Activated T-helper 1 cell treated with anti-CD3 and anti-CD28 coated beads, Interleukin-12 subunit alpha, Interleukin-12 subunit beta, Interleukin-2, Interleukin-4 antibody, amounts not matched to agents 30 ng/mL and 10 ng/mL and 1 ng/mL, durations not matched to agents 14 hours and 24 hours and 36 hours (primary cell): ENCODE results near the gene EXD3. TPM values are rescaled to one million over a fixed set of nuclear protein-coding genes. Genes with fewer than 3 reads are reported as not detected.
"Not testable (repeated sequence)": the region's sequence is repeated elsewhere in the genome, so short reads cannot be mapped to it uniquely, and the experiment has no call there.

ENCODE experiments used
- DNase-seq: peaks from one replicate; pipeline ENCODE4 v3.0.0; 2021; ENCODE audit warnings: low spot score
- H3K27ac Mint-ChIP-seq: one replicate; pipeline ENCODE4 v1.8.0; 2021; ENCODE audit warnings: mild to moderate bottlenecking, mixed read lengths
- H3K27me3 Mint-ChIP-seq: one replicate; pipeline ENCODE4 v1.8.0; 2022; ENCODE audit warnings: mild to moderate bottlenecking, moderate library complexity, mixed read lengths; ENCODE audit not compliant: insufficient read depth
- H3K36me3 Mint-ChIP-seq: one replicate; pipeline ENCODE4 v1.8.0; 2021; ENCODE audit warnings: low read depth, mixed read lengths
- H3K4me1 Mint-ChIP-seq: one replicate; pipeline ENCODE4 v1.8.0; 2021; ENCODE audit warnings: low read depth, mixed read lengths
- H3K4me3 Mint-ChIP-seq: one replicate; pipeline ENCODE4 v1.8.0; 2021; ENCODE audit warnings: mild to moderate bottlenecking, moderate library complexity, mixed read lengths
- H3K9me3 Mint-ChIP-seq: one replicate; pipeline ENCODE4 v1.8.0; 2021; ENCODE audit warnings: mixed read lengths
- intact Hi-C: fragments of 100-400 bp; cut with micrococcal nuclease; formaldehyde crosslinking; loops from one replicate; pipeline ENCODE4 v1.15.1; 2024
- total RNA-seq: library from RNA; stranded (reverse); gene quantifications from 2 replicates; pipeline ENCODE4 v1.2.3, GENCODE V29; 2022

EXD3 gene
- total RNA-seq, 1 donor from 2014 or later, result 4.8 TPM

DNA sequence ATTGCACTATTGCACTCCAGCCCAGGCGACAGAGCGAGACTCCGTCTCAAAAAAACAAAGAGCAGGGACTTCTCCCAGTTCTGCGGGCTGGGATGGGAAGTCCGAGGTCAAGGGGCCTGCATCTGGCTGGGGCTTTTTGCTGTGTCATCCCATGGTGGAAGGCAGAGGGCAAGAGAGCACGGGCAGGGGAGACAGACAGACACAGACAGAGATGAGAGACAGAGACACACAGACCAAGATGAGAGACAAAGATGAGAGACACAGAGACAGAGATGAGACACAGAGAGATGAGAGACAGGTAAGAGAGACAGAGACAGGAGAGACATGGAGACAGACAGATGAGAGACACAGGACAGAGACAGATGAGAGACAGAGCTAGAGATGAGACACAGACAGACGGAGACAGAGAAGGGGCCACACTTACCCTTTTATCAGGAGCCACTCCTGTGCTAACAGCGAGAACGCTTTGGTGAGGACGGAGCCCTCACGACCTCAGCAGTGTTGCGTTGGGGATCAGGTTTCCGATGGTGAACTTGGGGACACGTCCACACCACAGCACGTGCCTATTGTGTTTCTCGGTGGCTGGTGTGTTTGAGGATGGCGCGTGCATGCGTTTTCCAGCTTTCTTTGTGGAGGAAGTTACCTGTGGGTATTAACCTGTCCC, 154.3 kb downstream of the EXD3 start:
- no peak overlapping the region for H3K27ac Mint-ChIP-seq
- no peaks in the 10 kb centered on the region for H3K9me3 Mint-ChIP-seq
- H3K36me3 Mint-ChIP-seq, result peaks cover 11% of the 10 kb centered on the region
- H3K4me1 Mint-ChIP-seq, result peaks cover 5% of the 10 kb centered on the region
- no peak overlapping the region for H3K4me3 Mint-ChIP-seq
- DNase-seq, result no peak
- no peaks in the 10 kb centered on the region for H3K27me3 Mint-ChIP-seq
- intact Hi-C loops, result no loop called here

DNA sequence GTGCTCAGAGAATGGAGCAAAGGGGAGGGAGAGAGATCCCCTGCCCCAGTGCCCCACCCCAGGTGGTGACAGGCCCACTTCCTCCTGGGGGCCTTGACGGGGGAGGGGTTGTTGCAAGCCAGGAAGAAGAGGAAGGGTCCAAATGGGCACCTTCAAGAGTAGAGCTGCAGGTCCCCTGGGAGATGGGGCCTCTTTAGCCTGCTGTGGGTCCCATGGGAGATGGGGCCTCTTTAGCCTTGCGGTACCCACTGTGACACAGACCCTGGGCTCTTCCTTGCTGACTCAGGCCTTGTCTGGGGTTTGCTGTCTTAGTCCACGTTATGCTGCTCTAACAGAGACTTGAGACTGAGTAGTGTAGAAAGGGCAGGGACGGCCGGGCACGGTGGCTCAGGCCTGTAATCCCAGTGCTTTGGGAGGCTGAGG, 155.0 kb downstream of the EXD3 start:
- DNase-seq, result no peak
- H3K4me1 Mint-ChIP-seq, result peaks cover 5% of the 10 kb centered on the region
- H3K9me3 Mint-ChIP-seq, result no peaks in the 10 kb centered on the region
- no peak overlapping the region for H3K27ac Mint-ChIP-seq
- H3K36me3 Mint-ChIP-seq, result peaks cover 11% of the 10 kb centered on the region
- H3K27me3 Mint-ChIP-seq, result no peaks in the 10 kb centered on the region
- intact Hi-C loops, result no loop called here
- H3K4me3 Mint-ChIP-seq, result no peak overlapping the region

GRCh38 chr9:137266585-137267453, 156.1 kb downstream of the EXD3 start:
- DNase-seq, result no peak
- Mint-ChIP-seq H3K36me3 (peaks cover 12% of the 10 kb centered on the region), H3K27ac (no peak overlapping the region), H3K9me3 (no peaks in the 10 kb centered on the region), H3K27me3 (no peaks in the 10 kb centered on the region), H3K4me1 (peaks cover 5% of the 10 kb centered on the region), H3K4me3 (no peak overlapping the region)
- intact Hi-C loops, result no loop called here

GRCh38 chr9:137266162-137266527, 156.8 kb downstream of the EXD3 start:
- H3K9me3 Mint-ChIP-seq, result no peaks in the 10 kb centered on the region
- no peak for DNase-seq
- peaks cover 12% of the 10 kb centered on the region for H3K36me3 Mint-ChIP-seq
- no peaks in the 10 kb centered on the region for H3K27me3 Mint-ChIP-seq
- H3K27ac Mint-ChIP-seq, result no peak overlapping the region
- H3K4me1 Mint-ChIP-seq, result peaks cover under 1% of the 10 kb centered on the region
- intact Hi-C loops, result no loop called here
- no peak overlapping the region for H3K4me3 Mint-ChIP-seq

GRCh38 chr9:137265496-137266161, 157.3 kb downstream of the EXD3 start:
- H3K36me3 Mint-ChIP-seq, result peaks cover 12% of the 10 kb centered on the region
- H3K27ac Mint-ChIP-seq, result no peak overlapping the region
- no peaks in the 10 kb centered on the region for H3K4me1 Mint-ChIP-seq
- intact Hi-C loops, result no loop called here
- H3K27me3 Mint-ChIP-seq, result no peaks in the 10 kb centered on the region
- no peak for DNase-seq
- no peak overlapping the region for H3K4me3 Mint-ChIP-seq
- no peaks in the 10 kb centered on the region for H3K9me3 Mint-ChIP-seq

DNA sequence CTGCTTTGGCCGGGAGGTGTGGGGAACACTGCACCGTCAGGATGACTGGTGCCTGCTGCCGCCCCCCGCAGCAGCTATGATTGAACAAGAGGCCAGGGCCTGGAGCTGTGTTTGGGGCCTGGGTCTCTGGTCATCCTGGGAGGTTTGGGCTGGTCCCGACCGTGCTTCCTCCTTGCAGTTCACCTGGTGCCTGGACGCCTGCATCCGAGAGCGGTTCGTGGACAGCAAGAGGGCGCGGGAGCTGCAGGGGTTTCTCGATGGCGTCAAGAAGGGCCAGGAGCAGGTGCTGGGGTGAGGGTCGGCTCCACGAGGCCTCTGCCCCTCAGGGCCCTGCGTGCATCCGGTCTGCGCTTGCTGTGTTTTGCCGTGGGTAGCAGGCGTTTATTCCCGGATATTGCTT, 158.9 kb downstream of the EXD3 start:
- H3K4me1 Mint-ChIP-seq, result no peaks in the 10 kb centered on the region
- DNase-seq, result no peak
- H3K4me3 Mint-ChIP-seq, result no peak overlapping the region
- no peak overlapping the region for H3K27ac Mint-ChIP-seq
- peaks cover 15% of the 10 kb centered on the region for H3K36me3 Mint-ChIP-seq
- H3K9me3 Mint-ChIP-seq, result no peaks in the 10 kb centered on the region
- H3K27me3 Mint-ChIP-seq, result no peaks in the 10 kb centered on the region
- intact Hi-C loops, result no loop called here

GRCh38 chr9:137263506-137263905, 159.5 kb downstream of the EXD3 start:
- H3K27ac Mint-ChIP-seq, result no peak overlapping the region

DNA sequence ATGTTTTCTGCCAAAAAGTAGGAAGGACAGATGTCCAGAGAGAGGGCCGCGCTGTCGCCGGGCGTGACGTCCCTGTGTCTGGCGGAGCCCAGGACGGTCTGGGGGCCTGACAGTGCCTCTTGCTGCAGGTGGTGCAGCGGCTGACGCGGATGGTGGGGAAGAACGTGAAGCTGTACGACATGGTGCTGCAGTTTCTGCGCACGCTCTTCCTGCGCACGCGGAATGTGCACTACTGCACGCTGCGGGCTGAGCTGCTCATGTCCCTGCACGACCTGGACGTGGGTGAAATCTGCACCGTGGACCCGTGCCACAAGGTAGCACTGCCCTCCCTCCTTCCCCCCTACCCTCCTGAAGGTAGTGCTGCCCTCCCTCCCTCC, 160.1 kb downstream of the EXD3 start:
- no peaks in the 10 kb centered on the region for H3K4me1 Mint-ChIP-seq
- intact Hi-C loops, result no loop called here
- no peaks in the 10 kb centered on the region for H3K9me3 Mint-ChIP-seq
- H3K27me3 Mint-ChIP-seq, result no peaks in the 10 kb centered on the region
- H3K27ac Mint-ChIP-seq, result no peak overlapping the region
- DNase-seq, result no peak
- H3K36me3 Mint-ChIP-seq, result peaks cover 15% of the 10 kb centered on the region
- H3K4me3 Mint-ChIP-seq, result no peak overlapping the region

More at GRCh38 chr9:137263506-137263905, 159.5 kb downstream of the EXD3 start:
- intact Hi-C loops, result no loop called here
- DNase-seq, result no peak
- Mint-ChIP-seq H3K4me3 (no peak overlapping the region), H3K9me3 (no peaks in the 10 kb centered on the region), H3K4me1 (no peaks in the 10 kb centered on the region), H3K27me3 (no peaks in the 10 kb centered on the region), H3K36me3 (peaks cover 17% of the 10 kb centered on the region)

- DNase-seq, H3K27ac Mint-ChIP-seq, H3K4me3 Mint-ChIP-seq, intact Hi-C loops, H3K9me3 Mint-ChIP-seq, H3K27me3 Mint-ChIP-seq, H3K4me1 Mint-ChIP-seq: not testable (repeated sequence)
- peaks cover 12% of the 10 kb centered on the region for H3K36me3 Mint-ChIP-seq
These were observed 160.6 kb downstream of the EXD3 start for GRCh38 chr9:137262173-137262908.

Other genes with a start within 250 kb of the EXD3 start
- gene ANAPC2, start 234.6 kb downstream of the EXD3 start, total RNA-seq, result 62.5 and 63.6 TPM in 2 replicates
- 101 and 105 TPM in 2 replicates for gene SSNA1, start 234.5 kb downstream of the EXD3 start, total RNA-seq
- 15.6 and 17.2 TPM in 2 replicates for gene TPRN, start 222.4 kb downstream of the EXD3 start, total RNA-seq
- 40.5 and 41.5 TPM in 2 replicates for gene TMEM203, start 217.5 kb downstream of the EXD3 start, total RNA-seq
- gene NDOR1, start 217.5 kb downstream of the EXD3 start, total RNA-seq, result 42.4 and 48.9 TPM in 2 replicates
- gene RNF208, start 200.9 kb downstream of the EXD3 start, total RNA-seq, result 9.3 and 11.0 TPM in 2 replicates
- 0.49 and 0.60 TPM in 2 replicates for gene CYSRT1, start 198.0 kb downstream of the EXD3 start, total RNA-seq
- 0.29 TPM in 1 of 2 replicates, not detected in the other for gene RNF224, start 195.7 kb downstream of the EXD3 start, total RNA-seq
- not detected in 2 replicates for gene SLC34A3, start 192.3 kb downstream of the EXD3 start, total RNA-seq
- 277 and 280 TPM in 2 replicates for gene TUBB4B, start 181.9 kb downstream of the EXD3 start, total RNA-seq
- gene STPG3, start 171.9 kb downstream of the EXD3 start, total RNA-seq, result 1.2 and 1.8 TPM in 2 replicates
- gene NELFB, start 167.8 kb downstream of the EXD3 start, total RNA-seq, result 70.8 and 72.1 TPM in 2 replicates
- gene TOR4A, start 145.4 kb downstream of the EXD3 start, total RNA-seq, result 11.6 and 11.7 TPM in 2 replicates
- gene NRARP, start 120.9 kb downstream of the EXD3 start, total RNA-seq, result 15.2 and 15.4 TPM in 2 replicates
- 0.49 and 0.54 TPM in 2 replicates for gene NOXA1, start 231 bp upstream of the EXD3 start, total RNA-seq
- not detected in 2 replicates for gene ENTPD8, start 18.2 kb upstream of the EXD3 start, total RNA-seq
- gene NSMF, start 36.2 kb upstream of the EXD3 start, total RNA-seq, result 57.2 and 58.9 TPM in 2 replicates
- 0.71 and 1.2 TPM in 2 replicates for gene PNPLA7, start 127.2 kb upstream of the EXD3 start, total RNA-seq
- 53.8 and 56.0 TPM in 2 replicates for gene MRPL41, start 128.7 kb upstream of the EXD3 start, total RNA-seq
- gene DPH7, start 155.8 kb upstream of the EXD3 start, total RNA-seq, result 50.3 and 52.1 TPM in 2 replicates
- 88.2 and 94.9 TPM in 2 replicates for gene ZMYND19, start 167.3 kb upstream of the EXD3 start, total RNA-seq
- 65.7 and 70.3 TPM in 2 replicates for gene ARRDC1, start 182.5 kb upstream of the EXD3 start, total RNA-seq
- gene EHMT1, start 195.8 kb upstream of the EXD3 start, total RNA-seq, result 97.0 and 98.1 TPM in 2 replicates